ENCODE data around the gene HECW1.

The HECW1 gene

GRCh38 chr7:43405948-43406347 lies 293.5 kb downstream of the HECW1 start:
- DNase-seq (ENCODE audit: low read depth in 2 of 2, low spot score in 1 of 2) = no peak

- DNase-seq (ENCODE audit: low read depth in 2 of 2, low spot score in 1 of 2) = no peak
Observed at GRCh38 chr7:43406961-43407360, 294.5 kb downstream of the HECW1 start.

- no peak for DNase-seq (ENCODE audit: low read depth in 2 of 2, low spot score in 1 of 2)
Observed at GRCh38 chr7:43408981-43409380, 296.5 kb downstream of the HECW1 start.

GRCh38 chr7:43417455-43417854 lies 305.0 kb downstream of the HECW1 start:
- DNase-seq (ENCODE audit: low read depth in 2 of 2, low spot score in 1 of 2) = no peak

- no peak for DNase-seq (ENCODE audit: low read depth in 2 of 2, low spot score in 1 of 2)
Observed at GRCh38 chr7:43430411-43430810, 318.0 kb downstream of the HECW1 start.

- no peak for DNase-seq (ENCODE audit: low read depth in 2 of 2, low spot score in 1 of 2)
Observed at GRCh38 chr7:43431020-43431595, 318.7 kb downstream of the HECW1 start.

- DNase-seq (ENCODE audit: low read depth in 2 of 2, low spot score in 1 of 2) = no peak
Observed at GRCh38 chr7:43433639-43434038, 321.2 kb downstream of the HECW1 start.

- DNase-seq (ENCODE audit: low read depth in 2 of 2, low spot score in 1 of 2) = no peak
Observed at GRCh38 chr7:43437001-43437400, 324.6 kb downstream of the HECW1 start.

- no peak for DNase-seq (ENCODE audit: low read depth in 2 of 2, low spot score in 1 of 2)
Observed at GRCh38 chr7:43438897-43439479, 326.5 kb downstream of the HECW1 start.

- DNase-seq (ENCODE audit: low read depth in 2 of 2, low spot score in 1 of 2) = peak; percentile 4 to 11
Observed at GRCh38 chr7:43439631-43440401, 327.4 kb downstream of the HECW1 start.

GRCh38 chr7:43441231-43442130 lies 329.0 kb downstream of the HECW1 start:
- no peak for DNase-seq (ENCODE audit: low read depth in 2 of 2, low spot score in 1 of 2)

- DNase-seq (ENCODE audit: low read depth in 2 of 2, low spot score in 1 of 2) = no peak
Observed at GRCh38 chr7:43443381-43443780, 330.9 kb downstream of the HECW1 start.

GRCh38 chr7:43444711-43445578 lies 332.5 kb downstream of the HECW1 start:
- DNase-seq (ENCODE audit: low read depth in 2 of 2, low spot score in 1 of 2) = no peak

- DNase-seq (ENCODE audit: low read depth in 2 of 2, low spot score in 1 of 2) = no peak
Observed at GRCh38 chr7:43449577-43449976, 337.1 kb downstream of the HECW1 start.

- no peak for DNase-seq (ENCODE audit: low read depth in 2 of 2, low spot score in 1 of 2)
Observed at GRCh38 chr7:43450894-43451293, 338.4 kb downstream of the HECW1 start.

GRCh38 chr7:43454936-43455518 lies 342.6 kb downstream of the HECW1 start:
- no peak for DNase-seq (ENCODE audit: low read depth in 2 of 2, low spot score in 1 of 2)

- no peak for DNase-seq (ENCODE audit: low read depth in 2 of 2, low spot score in 1 of 2)
Observed at GRCh38 chr7:43456200-43456599, 343.8 kb downstream of the HECW1 start.

- DNase-seq (ENCODE audit: low read depth in 2 of 2, low spot score in 1 of 2) = no peak
Observed at GRCh38 chr7:43458330-43459018, 346.0 kb downstream of the HECW1 start.

- no peak for DNase-seq (ENCODE audit: low read depth in 2 of 2, low spot score in 1 of 2)
Observed at GRCh38 chr7:43459019-43459337, 346.5 kb downstream of the HECW1 start.

Measured in stimulated activated CD8-positive, alpha-beta memory T cell treated with anti-CD3 and anti-CD28 coated beads, Interleukin-4, amount 100 ng/mL, for 4 hours (primary cell).